Measurements from ENCODE around the gene PIGH. TPM values are rescaled to one million over a fixed set of nuclear protein-coding genes. Genes with fewer than 3 reads are reported as not detected.

The PIGH gene
- total and polyA plus RNA-seq, 10 of the 15 experiments (the other 5 are each of a cell fraction or from before 2014, with no cell fraction given), result 15.5 to 46.6 (median 22.3) TPM

- no peak for TF ChIP-seq PBX3 (IDR thresholded peaks at IDR 0.05; ENCODE audit: insufficient replicate concordance, low read depth, low read length)
- TF ChIP-seq STAT1 (conservative IDR thresholded peaks at IDR 0.05), result no peak
- TF ChIP-seq MAX (IDR thresholded peaks at IDR 0.05; ENCODE audit: low read depth, low read length), result no peak
Measured at GRCh38 chr14:67623114-67623513, 23.0 kb upstream of the PIGH start (continued).

GRCh38 chr14:67622675-67623074, 22.6 kb upstream of the PIGH start:
- 51% methylated on average over 4 of the region's 4 CpGs for WGBS (ENCODE audit: insufficient coverage, insufficient replicate concordance, low lambda C conversion rate, missing lambda C conversion rate)
- TF ChIP-seq SREBF2 (IDR thresholded peaks at IDR 0.05; ENCODE audit: low read length) (no peak), MYB (IDR thresholded peaks at IDR 0.05; ENCODE audit: borderline replicate concordance, low read depth, low read length) (no peak), E4F1 (IDR thresholded peaks at IDR 0.05; ENCODE audit: borderline replicate concordance, partially characterized antibody) (no peak), CBFB (IDR thresholded peaks at IDR 0.05; ENCODE audit: low read depth) (no peak), KDM1A (IDR thresholded peaks at IDR 0.05; ENCODE audit: borderline replicate concordance) (no peak), BCLAF1 (IDR thresholded peaks at IDR 0.05) (no peak), STAT3 (IDR thresholded peaks at IDR 0.05; ENCODE audit: low read depth, low read length) (no peak), PAX8 (IDR thresholded peaks at IDR 0.05) (no peak), ZBED1 (IDR thresholded peaks at IDR 0.05; ENCODE audit: borderline replicate concordance) (no peak), FOXM1 (IDR thresholded peaks at IDR 0.05; ENCODE audit: low read depth, low read length) (no peak)
- intact Hi-C loops (cut with micrococcal nuclease; ENCODE audit: unreplicated experiment) (no loop called here), in situ Hi-C loops (cut with MboI) (loop anchor here (5.0 kb wide), 1 partner anchor 80 kb away; the partner anchor contains the start of gene RDH12)
- ChIA-PET POLR2A (no interaction called here), CTCF (interaction anchor here (0.6 to 3.7 kb wide), 5 partner anchors 10 to 81 kb away, joined by 3 to 39 read pairs (median 4); no protein-coding TSS in a partner anchor), SMC1A (ENCODE audit: uncharacterized antibody, unreplicated experiment) (interaction anchor here (1.0 to 10.5 kb wide), 4 partner anchors 13 to 82 kb away, joined by 3 to 151 read pairs (median 6); partner anchors contain the start of gene PIGH), RAD21 (ENCODE audit: unreplicated experiment) (interaction anchor here (0.8 kb wide), 1 partner anchor 44 kb away, joined by 4 read pairs; no protein-coding TSS in a partner anchor)
- H3K36me3 ChIP-seq (ENCODE audit: control insufficient read depth in 2 of 2, insufficient read depth in 2 of 2, low read length in 1 of 2), result no peaks in the 10 kb centered on the region
- no peak overlapping the region for H3K4me2 ChIP-seq (ENCODE audit: control insufficient read depth, insufficient read depth)
- no peak overlapping the region for H3K9ac ChIP-seq (ENCODE audit: control insufficient read depth, insufficient read depth, low read length)
- no peak for ATAC-seq
- DNase-seq (ENCODE audit: low read depth, low spot score), result no peak
- H3K27me3 ChIP-seq (replicated peaks in 1 of 2; ENCODE audit: control insufficient read depth in 2 of 2, insufficient read depth in 2 of 2, low read length in 1 of 2), result no peaks in the 10 kb centered on the region
- peaks cover 5% of the 10 kb centered on the region; the same call in 1 of the 2 replicates for H3K4me1 ChIP-seq (ENCODE audit: control insufficient read depth, insufficient read depth, low read length)
- no peaks in the 10 kb centered on the region for H4K20me1 ChIP-seq (ENCODE audit: control insufficient read depth, insufficient read depth)
- no TSS peak for BruUV-seq (replicated peaks)
- no peak for FAIRE-seq
- H3K9me3 ChIP-seq (replicated peaks; ENCODE audit: control insufficient read depth, insufficient read depth, low read length), result no peaks in the 10 kb centered on the region; the same call in 2 of the 3 replicates
- H2AFZ ChIP-seq (ENCODE audit: control insufficient read depth, low read depth, low read length), result no peak overlapping the region
- H3K27ac ChIP-seq (ENCODE audit: control insufficient read depth, insufficient read depth), result no peak overlapping the region
- H3K4me3 ChIP-seq, result no peak overlapping the region
- H3K79me2 ChIP-seq (ENCODE audit: control insufficient read depth, insufficient read depth, low read length), result no peaks in the 10 kb centered on the region
